Gastrocnemius medialis (tissue), 4 donors: ENCODE data around the gene SEC24B. TPM values are rescaled to one million over a fixed set of nuclear protein-coding genes. Genes with fewer than 3 reads are reported as not detected.

Experiments
- ATAC-seq, 2 donors: fragments of 150-250 bp; one replicate each; pipeline ENCODE4 v1.9.1; 2016
- DNase-seq, 2 donors: peaks; one replicate each; pipeline ENCODE4 v3.0.0-alpha.2; 2019
- H3K27ac ChIP-seq, 4 donors: fragments of 200-600 bp; sonication (generic); 1 replicate in 1 of 4; 2 replicates in 3 of 4; pipeline ENCODE4 v1.5.1; 2016 to 2018; ENCODE audit warnings: mild to moderate bottlenecking in 2 of 4, moderate library complexity in 1 of 4
- H3K27me3 ChIP-seq, 3 donors: fragments of 200-600 bp; sonication (generic) in 2 of 3; 1 replicate in 1 of 3; 2 replicates in 2 of 3; pipeline versions ENCODE4 v1.5.1 to v1.6.0; 2016 to 2019; ENCODE audit warnings: mild to moderate bottlenecking in 1 of 3, moderate library complexity in 1 of 3
- H3K36me3 ChIP-seq, 2 donors: fragments of 200-600 bp; sonication (generic) in 1 of 2; one replicate each; pipeline ENCODE4 v1.5.1; 2017 to 2018
- H3K4me1 ChIP-seq, 2 donors: fragments of 200-600 bp; sonication (generic) in 1 of 2; one replicate each; pipeline ENCODE4 v1.5.1; 2016 to 2017; ENCODE audit warnings: mild to moderate bottlenecking in 2 of 2
- H3K4me3 ChIP-seq, 4 donors: fragments of 200-600 bp; sonication (generic) in 3 of 4; 1 replicate in 1 of 4; 2 replicates in 3 of 4; pipeline ENCODE4 v1.5.1; 2016 to 2019; ENCODE audit warnings: mild to moderate bottlenecking in 2 of 4
- H3K9me3 ChIP-seq, 3 donors: fragments of 200-600 bp; sonication (generic) in 2 of 3; 1 replicate in 1 of 3; 2 replicates in 2 of 3; pipeline ENCODE4 v1.5.1; 2016 to 2019
- CTCF ChIP-seq, 5 experiments: fragments of 450-650 bp in 3 of 5; fragments of 200-600 bp in 2 of 5; sonication (generic) in 2 of 5; IDR thresholded peaks in 4 of 5; conservative IDR thresholded peaks in 1 of 5; 1 replicate in 4 of 5; 2 replicates in 1 of 5; pipeline ENCODE4 v1.5.1; 2016 to 2019; ENCODE audit warnings: antibody characterized with exemption in 5 of 5, mild to moderate bottlenecking in 3 of 5, moderate library complexity in 3 of 5
- POLR2A ChIP-seq, 2 donors: fragments of 450-650 bp; IDR thresholded peaks; one replicate each; pipeline ENCODE4 v1.6.1; 2017; ENCODE audit warnings: antibody characterized with exemption in 2 of 2, mild to moderate bottlenecking in 2 of 2, moderate library complexity in 2 of 2
- in situ Hi-C, 4 donors: fragments of 200-750 bp; cut with MboI; loops; one replicate each; pipeline versions ENCODE4 v1.15.0 to v1.8.0; 2017; ENCODE audit warnings: low sequenced_read_pairs in 4 of 4
- intact Hi-C: fragments of 100-400 bp; cut with DNase I; formaldehyde crosslinking; loops from one replicate; pipeline ENCODE4 v1.15.1; 2023; ENCODE audit warnings: low total_unique reads
- total RNA-seq, 4 donors: library from RNA; depleted of rRNA; stranded (reverse); fragments of >200 nt; gene quantifications; one replicate each; pipeline versions ENCODE4 v1.1.0 to v1.2.3, GENCODE V29; 2016

SEC24B gene
- total RNA-seq, 4 donors from 2014 or later = 29.6 to 93.4 (median 42.9) TPM

DNA sequence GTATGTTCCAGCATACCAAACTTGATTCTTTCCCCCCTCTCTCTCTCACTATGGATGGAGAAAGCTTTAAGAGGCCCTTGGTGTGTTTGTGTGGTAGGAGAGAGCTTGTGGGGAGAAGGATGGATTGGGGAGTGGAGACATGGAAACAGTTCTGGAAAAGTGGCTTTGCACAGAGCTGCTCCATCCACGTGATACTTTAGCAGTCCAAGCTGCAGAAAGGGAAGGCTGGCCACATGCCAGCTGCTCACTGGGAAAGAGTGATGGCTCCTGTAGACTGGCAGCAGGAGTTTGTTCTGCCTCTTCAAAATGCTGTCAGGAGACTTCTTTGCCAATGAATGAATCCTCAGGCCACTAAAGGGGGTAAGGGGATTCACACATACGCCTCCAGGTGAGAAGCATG lies 21.7 kb upstream of the SEC24B start:
- H3K27ac ChIP-seq = no peak overlapping the region
- no peak for DNase-seq
- in situ Hi-C loops = loop anchor here in 2 of 4 donors (25.0 kb wide), 2 partner anchors 575 to 725 kb away; no protein-coding TSS in a partner anchor

DNA sequence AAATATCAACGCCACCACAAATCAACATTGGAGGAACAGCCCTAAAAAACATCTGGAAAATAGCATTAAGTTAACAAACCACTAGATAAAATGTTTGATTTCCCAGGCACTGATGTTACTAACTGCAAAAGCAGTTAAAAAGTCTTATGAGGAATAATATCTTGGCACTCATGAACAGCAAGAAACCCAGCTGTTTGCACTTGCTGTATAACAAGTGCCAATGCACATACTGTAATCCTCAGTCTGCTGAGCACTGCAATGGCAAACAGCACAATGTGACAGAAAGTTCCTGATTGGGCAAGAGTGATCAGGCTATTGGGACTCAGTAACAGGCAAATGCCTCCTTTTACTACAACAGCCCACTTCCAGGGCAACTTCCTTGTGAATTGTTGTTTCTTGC lies 20.8 kb upstream of the SEC24B start:
- Histone ChIP-seq H3K4me1 (no peaks in the 10 kb centered on the region), H3K36me3 (no peaks in the 10 kb centered on the region), H3K27ac (no peak overlapping the region), H3K9me3 (no peaks in the 10 kb centered on the region), H3K4me3 (no peak overlapping the region), H3K27me3 (no peaks in the 10 kb centered on the region)
- no peak for DNase-seq
- in situ Hi-C loops (loop anchor here in 2 of 4 donors (25.0 kb wide), 2 partner anchors 575 to 725 kb away; no protein-coding TSS in a partner anchor), intact Hi-C loops (no loop called here)
- ATAC-seq = no peak
- TF ChIP-seq POLR2A (IDR thresholded peaks at IDR 0.05) = no peak
- no peak for TF ChIP-seq CTCF (IDR thresholded peaks at IDR 0.05 in 4 of 5, conservative IDR thresholded peaks at IDR 0.05 in 1 of 5)

More for the DNA sequence above, 21.7 kb upstream of the SEC24B start:
- Histone ChIP-seq H3K36me3 (no peaks in the 10 kb centered on the region), H3K4me1 (no peaks in the 10 kb centered on the region), H3K9me3 (no peaks in the 10 kb centered on the region), H3K27me3 (no peaks in the 10 kb centered on the region), H3K4me3 (no peak overlapping the region)
- TF ChIP-seq POLR2A (IDR thresholded peaks at IDR 0.05) = no peak
- TF ChIP-seq CTCF (IDR thresholded peaks at IDR 0.05 in 4 of 5, conservative IDR thresholded peaks at IDR 0.05 in 1 of 5) = no peak
- intact Hi-C loops = no loop called here
- no peak for ATAC-seq

DNA sequence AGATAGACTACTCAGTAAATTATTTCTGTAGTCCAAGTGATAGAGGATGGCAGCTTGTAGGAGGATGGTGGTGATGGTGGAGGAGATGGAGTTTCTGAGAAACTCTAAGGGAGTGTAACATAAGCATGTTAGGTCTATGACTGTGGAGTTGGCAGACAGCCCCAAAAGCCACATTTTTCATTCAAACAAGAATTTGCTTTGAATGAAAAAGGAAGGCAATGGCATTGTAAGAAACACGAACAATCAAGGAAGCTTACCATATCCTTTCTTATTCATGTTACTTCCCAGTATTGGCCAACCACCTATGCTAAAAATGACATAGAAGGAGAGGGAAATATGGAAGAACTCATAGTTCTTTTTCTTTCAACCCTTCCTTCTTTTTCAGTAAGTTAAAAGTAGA lies 18.7 kb upstream of the SEC24B start:
- no peak for DNase-seq
- Histone ChIP-seq H3K9me3 (no peaks in the 10 kb centered on the region), H3K4me1 (no peaks in the 10 kb centered on the region), H3K27ac (no peak overlapping the region), H3K27me3 (no peaks in the 10 kb centered on the region), H3K36me3 (no peaks in the 10 kb centered on the region), H3K4me3 (no peak overlapping the region)
- intact Hi-C loops (no loop called here), in situ Hi-C loops (loop anchor here in 2 of 4 donors (25.0 kb wide), 2 partner anchors 572 to 728 kb away; no protein-coding TSS in a partner anchor)
- ATAC-seq = no peak
- TF ChIP-seq CTCF (IDR thresholded peaks at IDR 0.05 in 4 of 5, conservative IDR thresholded peaks at IDR 0.05 in 1 of 5) (no peak), POLR2A (IDR thresholded peaks at IDR 0.05) (no peak)

- TF ChIP-seq CTCF (IDR thresholded peaks at IDR 0.05 in 4 of 5, conservative IDR thresholded peaks at IDR 0.05 in 1 of 5) (no peak), POLR2A (IDR thresholded peaks at IDR 0.05) (no peak)
- H3K27me3 ChIP-seq = no peaks in the 10 kb centered on the region
- no peaks in the 10 kb centered on the region for H3K36me3 ChIP-seq
- intact Hi-C loops = no loop called here
- in situ Hi-C loops = loop anchor here in 2 of 4 donors (25.0 kb wide), 2 partner anchors 569 to 731 kb away; no protein-coding TSS in a partner anchor
- H3K27ac ChIP-seq = no peak overlapping the region
- no peak overlapping the region for H3K4me3 ChIP-seq
- H3K4me1 ChIP-seq = no peaks in the 10 kb centered on the region
- no peak for ATAC-seq
- H3K9me3 ChIP-seq = no peaks in the 10 kb centered on the region
- DNase-seq = no peak
Measured at GRCh38 chr4:109418588-109418987, 15.0 kb upstream of the SEC24B start.

- intact Hi-C loops (loop anchor here (5.0 kb wide), 2 partner anchors 408 to 558 kb away; partner anchors contain the start of gene RRH), in situ Hi-C loops (loop anchor here (10.0 to 25.0 kb wide), 6 partner anchors 285 to 732 kb away; partner anchors contain the start of genes CFI (in 2 of the 4), CASP6 (in 1 of the 4) and GAR1 (in 1 of the 4))
- Histone ChIP-seq H3K36me3 (no peaks in the 10 kb centered on the region), H3K9me3 (no peaks in the 10 kb centered on the region), H3K4me3 (no peak overlapping the region), H3K4me1 (no peaks in the 10 kb centered on the region), H3K27ac (no peak overlapping the region), H3K27me3 (no peaks in the 10 kb centered on the region)
- TF ChIP-seq POLR2A (IDR thresholded peaks at IDR 0.05) (no peak), CTCF (IDR thresholded peaks at IDR 0.05 in 4 of 5, conservative IDR thresholded peaks at IDR 0.05 in 1 of 5) (no peak)
- ATAC-seq = no peak
- DNase-seq = no peak
Measured at GRCh38 chr4:109419679-109420078, 13.9 kb upstream of the SEC24B start.
